Stimulated activated CD4-positive, alpha-beta T cell treated with anti-CD3 and anti-CD28 coated beads, Interleukin-4, amount 100 ng/mL, for 48 hours (primary cell): ENCODE results near the gene NSG2.

Source experiments
- DNase-seq, 2 donors: peaks; one replicate each; pipeline ENCODE4 v3.0.0-alpha.2; 2020; ENCODE audit warnings: low read depth in 2 of 2

Gene NSG2

DNA sequence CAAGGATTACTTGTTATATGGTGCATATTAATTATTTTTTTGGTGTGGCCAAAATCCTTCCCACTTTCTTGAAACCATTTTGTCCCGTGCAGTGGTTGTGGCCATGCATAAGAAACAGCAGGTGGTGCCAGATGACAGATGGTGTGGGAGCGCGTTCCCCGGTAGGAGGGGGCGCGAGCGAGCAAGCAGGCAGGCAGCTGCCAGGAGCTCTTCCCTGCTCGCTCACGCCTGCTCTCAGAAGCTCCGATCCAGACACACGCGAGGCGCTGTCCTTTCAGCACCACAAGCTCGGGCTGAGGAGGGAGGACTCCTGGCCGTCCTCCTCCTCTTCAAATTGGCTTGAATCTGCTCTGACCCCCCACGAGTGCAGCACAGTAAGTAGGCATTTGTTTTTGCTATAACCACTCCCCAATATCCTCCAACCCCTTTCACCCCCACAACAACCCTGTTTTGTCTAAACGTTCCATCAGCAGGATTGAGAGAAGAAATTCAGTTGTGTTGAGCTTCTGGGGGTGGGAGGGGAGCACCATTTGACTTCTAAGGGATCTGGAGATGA is at the start of gene NSG2:
NSG2 (plus strand) TSS at position 237 of the 556 bp plus-strand sequence. CDS start 1,050 bp downstream, outside the sequence.
- DNase-seq, result peak; percentile 11 to 15

DNA sequence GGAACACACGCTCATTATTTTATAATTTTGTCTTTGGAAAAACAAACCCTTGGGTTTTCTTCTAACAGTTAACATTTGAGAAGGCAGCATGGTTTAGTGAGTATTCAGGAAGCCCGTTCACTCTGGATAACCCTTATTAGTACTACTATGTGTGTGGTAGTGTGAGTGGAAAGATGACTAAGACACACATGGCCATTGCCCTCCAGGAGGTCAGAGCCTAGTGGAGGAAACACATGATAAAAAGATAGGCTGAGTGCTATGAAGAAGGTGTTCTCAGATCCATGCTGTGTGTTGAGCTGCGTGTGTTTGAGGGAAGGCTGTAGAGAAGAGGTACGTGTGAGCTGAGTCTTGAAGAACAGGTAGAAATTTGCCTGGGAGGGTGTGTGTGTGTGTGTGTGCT is 48.2 kb upstream of the NSG2 start:
- DNase-seq, result no peak

DNA sequence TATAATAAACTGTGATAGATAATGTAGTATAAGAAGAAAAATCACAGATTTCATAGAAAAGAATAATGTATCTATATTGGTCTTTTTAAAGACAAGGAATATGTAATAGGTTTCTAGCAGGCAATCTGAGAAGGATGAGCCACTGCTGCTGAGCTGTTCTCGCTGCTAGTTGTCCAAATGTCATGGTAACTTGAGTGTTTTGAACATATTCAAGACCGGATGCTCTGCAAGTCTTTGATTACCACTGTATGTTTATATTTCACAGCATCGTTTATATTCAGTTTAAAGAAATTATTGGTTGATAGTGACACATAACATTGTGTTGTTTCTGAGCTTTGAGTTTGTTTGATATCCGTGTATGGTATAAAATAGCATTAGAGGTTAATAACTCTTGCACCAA is 47.0 kb upstream of the NSG2 start:
- DNase-seq, result no peak

DNA sequence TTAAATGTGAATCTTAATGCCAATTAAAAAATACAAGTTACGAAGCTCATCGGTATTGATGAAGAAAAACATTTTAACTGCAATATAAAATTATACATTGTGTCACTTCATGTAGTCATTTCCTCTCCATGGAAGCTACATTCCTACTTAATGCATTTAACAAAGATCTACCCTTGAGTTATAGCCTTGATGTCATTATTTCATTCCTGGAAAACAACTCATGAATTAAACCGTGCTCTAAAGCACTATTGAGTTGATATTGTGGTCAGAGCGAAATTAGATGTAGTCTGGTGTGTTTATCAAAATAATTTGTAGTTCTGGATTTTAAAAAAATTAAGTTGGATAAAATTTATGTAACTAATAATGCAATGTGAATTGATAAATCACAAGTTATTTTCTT is 45.4 kb upstream of the NSG2 start:
- no peak for DNase-seq

DNA sequence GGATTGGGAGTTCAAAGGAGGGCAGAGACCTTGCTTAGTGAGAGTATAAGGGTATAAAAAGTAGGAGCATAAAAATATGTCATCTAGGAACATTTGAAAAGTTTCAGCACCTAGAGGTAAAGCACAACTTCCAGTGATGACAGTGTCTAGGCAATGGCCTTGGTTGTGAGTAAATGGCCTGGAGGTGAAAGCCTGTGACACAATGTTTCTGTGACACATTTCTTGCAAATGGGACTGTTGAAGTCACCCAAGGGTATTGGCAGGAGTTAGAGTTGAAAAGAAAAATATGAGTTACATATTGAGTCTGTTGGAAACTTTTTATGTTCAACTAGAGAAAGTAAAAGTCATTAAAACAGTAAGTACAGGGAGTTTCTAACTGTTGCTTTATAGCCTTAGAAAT is 41.7 kb upstream of the NSG2 start:
- no peak for DNase-seq

DNA sequence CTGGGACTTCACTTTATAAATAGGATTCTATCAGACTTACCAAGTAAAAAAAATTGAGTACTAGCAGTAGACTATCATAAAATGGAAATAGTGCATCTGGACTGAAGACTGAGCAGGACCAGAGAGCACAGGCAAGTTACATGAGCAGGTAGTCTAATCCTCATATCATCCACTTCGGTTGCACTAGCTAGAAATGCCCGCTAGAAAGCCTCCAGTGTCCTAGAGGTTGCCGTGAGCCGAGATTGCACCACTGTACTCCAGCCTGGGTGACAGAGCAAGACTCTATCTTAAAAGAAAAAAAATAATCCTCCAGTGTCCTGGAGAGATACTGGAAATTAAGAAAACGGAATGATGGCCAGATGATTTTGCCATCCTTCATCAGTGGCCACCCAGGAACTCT is 36.6 kb upstream of the NSG2 start:
- DNase-seq, result no peak

DNA sequence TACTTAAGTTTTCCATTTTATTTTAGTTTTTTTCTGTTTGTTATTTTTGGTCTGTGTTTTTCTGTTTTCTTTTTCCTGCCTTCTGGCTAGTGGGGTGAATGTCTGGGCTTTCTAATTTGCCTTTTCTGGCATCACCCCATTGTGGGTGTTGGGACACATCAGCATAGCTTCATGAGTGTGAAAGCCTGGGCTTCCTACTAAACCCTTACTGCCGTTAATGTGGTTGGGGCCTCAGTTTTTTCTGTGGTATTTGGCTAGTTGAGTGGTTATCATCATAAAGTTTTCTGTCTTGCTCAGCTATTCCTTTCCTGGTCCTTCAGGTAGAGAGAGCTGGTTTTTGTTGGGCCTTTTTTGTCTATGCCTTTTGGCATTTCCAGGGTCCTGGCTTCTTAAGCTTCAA is 35.1 kb upstream of the NSG2 start:
- no peak for DNase-seq

DNA sequence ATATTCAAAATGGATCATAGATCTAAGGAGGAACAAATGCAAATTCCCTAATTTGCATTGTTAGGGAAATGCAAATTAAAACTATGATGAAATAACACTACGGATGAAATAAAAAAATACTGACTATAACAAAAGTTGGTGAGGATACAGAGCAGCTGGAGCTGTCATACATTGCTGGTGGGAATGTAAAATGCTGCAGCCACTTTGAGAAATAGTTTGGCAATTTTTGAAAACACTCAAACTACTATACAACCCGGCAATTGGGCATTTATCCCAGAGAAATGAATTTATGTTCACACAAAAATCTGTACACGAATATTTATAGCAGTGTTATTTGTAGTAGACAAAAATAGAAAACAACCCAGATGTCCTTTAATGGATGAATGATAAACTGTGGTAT is 34.1 kb upstream of the NSG2 start:
- DNase-seq, result no peak

DNA sequence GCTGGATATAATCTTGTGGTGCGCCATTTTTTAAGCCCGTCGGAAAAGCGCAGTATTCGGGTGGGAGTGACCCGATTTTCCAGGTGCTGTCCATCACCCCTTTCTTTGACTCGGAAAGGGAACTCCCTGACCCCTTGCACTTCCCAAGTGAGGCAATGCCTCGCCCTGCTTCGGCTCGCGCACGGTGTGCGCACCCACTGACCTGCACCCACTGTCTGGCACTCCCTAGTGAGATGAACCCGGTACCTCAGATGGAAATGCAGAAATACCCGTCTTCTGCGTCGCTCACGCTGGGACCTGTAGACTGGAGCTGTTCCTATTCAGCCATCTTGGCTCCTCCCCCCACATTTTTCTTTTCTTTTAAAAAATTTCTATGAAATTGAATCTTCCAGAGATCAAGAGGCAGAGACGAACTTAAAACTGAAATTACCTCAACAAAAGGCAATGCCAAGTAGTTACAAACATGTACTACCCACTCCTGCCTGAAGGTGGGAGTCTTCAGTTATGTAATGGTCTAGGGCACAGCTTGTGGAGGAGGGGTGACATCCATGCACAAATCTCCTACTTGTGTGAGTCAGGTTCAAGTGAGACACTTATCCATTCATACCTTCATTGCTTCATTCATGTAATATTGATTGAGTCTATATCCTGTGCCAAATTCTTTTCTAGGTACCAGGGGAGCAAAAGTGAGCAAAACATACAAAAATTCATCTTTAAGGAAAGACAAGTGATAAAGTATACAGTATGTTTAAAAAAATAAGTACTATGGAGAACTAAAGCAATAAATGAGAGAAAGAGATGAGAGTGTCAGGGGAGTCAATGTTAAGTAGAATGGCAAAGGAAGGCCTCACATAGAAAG is 25.2 kb upstream of the NSG2 start:
- DNase-seq, result peak in 1 of 2 donors; percentile 11

DNA sequence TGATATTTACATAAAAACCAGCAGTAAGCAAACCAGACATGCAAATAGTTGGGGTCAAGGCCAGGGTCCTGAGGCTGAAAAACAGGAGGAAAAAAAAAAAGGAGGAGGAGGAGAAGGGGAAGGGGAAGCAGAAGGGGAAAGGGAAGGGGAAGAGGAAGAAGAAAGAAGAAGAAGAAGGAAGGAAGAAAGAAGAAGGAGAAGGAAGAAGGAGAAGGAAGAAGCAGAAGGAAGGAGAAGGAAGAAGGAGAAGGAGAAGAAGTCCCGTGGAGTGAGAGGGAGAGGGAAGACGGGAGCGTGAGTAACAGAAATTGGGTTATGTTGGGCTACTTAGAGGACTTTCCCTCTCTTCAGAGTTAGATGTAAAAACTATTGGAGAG is 24.6 kb upstream of the NSG2 start:
- DNase-seq, result no peak

DNA sequence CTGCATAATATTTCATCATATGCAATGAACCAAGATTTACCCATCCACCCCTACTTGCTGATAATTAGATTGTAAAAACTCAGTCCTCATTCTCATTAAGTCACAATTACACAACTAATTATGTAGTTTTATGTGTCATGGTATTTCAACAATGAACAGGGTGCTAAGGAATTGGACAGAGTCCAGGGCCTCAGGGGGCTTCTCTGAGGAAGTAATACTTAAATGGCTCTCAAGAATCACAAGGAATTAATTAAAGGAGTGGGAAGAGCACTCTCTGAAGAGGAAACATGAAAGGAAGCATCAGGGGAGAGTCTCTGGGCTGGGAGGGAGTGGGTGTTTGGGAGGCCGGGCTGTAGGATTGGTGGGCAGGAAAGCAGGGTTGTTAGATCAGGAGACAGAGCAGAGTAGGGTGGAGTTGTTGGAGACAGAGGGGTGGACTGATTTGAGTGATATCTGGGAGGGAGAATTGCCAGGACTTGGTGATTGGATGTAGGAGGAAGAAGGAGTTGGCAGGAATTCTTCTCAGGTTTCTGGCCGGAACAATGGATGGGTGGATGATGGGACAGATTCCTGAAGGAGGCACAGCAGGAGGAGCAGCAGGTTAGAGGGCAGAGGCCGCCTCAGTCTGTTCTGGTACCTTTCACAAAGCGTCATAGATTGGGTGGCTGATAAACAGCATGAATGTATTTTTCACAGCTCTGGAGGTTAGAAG is 23.0 kb upstream of the NSG2 start:
- no peak for DNase-seq

DNA sequence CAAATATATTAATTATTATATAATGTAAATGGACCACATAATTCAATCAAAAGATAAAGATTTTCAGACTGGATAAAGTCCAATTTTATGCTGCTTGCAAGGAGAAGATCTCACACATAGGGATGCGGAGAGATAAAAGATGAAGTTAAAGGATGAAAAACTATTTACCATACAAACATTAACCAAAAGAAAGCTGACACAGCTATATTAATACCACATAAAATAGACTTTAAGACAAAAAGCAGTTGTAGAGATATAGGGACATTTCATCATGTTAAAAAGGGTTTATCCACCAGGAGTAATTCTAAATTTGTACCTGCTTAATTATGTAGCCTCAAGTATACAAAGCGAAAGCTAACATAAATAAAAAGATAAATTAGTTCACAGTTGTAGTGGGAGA is 15.2 kb upstream of the NSG2 start:
- DNase-seq, result no peak

DNA sequence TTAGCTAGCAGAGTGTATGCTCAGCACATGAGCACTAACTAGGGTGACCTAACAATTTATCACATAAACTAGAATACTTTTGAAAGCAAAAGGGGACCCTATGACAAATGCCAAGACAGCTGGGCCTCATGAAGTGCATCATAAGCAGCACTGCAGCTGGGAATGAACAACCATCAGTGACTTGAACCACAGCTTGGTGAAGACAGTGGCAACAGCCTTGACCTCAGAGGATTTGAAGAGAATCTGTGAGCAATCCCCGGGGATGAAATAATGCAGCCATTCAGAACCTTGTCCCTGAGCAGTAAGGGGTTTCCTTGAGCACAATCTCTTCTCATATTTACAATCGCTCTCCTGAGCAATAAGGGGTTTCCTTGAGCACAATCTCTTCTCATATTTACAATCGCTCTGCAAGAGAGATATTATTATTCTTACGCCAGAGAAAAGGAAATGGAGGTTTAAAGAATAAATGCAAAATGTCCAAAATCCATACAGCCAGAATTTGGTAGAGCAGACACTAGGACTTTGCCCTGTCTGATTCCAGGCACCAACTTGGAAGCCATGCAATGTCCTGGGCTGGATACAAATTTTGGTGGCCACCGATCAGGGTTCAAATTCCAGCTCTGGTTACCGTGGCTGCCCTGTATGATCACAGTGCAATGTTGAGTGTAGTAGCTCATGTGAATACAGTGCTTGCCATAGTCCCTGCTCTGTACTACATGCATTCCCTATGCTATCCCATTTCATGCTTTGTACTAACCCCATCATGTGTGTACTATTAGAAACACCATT is 846 bp upstream of the NSG2 start:
- no peak for DNase-seq

DNA sequence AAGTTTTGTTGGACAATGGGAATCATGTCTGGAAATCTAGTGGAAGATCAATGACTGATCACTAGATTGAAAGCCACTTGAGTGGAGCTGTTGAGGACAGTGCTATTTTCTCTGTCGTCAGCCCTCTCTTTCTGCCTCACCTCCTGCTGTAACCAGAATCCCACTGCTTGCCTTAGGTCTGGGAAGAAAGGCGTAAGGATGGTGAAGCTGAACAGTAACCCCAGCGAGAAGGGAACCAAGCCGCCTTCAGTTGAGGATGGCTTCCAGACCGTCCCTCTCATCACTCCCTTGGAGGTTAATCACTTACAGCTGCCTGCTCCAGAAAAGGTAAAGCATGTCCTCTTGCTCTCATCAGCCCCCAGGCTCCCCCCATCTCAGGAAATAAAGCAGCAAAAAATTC is 1.1 kb downstream of the NSG2 start:
- DNase-seq, result no peak

DNA sequence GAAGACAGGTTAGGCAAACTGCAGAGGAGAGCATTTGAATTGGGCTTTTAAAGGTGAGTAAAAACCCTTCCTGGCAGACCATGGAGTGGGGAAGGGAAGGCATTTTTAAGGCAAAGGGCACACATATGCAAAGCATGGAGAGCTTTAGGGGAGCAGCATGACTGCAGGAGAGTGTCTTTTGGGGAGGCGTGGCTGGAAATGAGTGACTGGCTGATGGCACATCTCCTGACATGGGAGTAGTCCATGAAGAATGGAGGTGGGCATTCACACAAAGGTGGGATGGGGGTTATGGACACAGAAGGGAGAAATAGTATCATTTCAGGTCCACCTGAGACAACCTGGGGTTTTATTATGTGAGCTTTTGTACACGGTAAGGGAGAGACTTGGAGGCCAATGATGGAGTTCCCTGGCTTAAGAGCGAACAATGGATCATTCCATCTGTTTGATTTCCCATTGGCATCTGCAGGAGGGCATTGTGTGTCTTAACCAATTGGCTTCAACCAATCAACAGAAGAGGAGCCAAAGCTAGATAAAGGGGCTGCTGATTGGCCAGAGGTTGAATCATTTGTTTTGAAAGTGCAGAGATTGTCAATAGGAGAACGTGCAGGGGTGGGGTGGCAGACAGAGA is 2.1 kb downstream of the NSG2 start:
- no peak for DNase-seq

DNA sequence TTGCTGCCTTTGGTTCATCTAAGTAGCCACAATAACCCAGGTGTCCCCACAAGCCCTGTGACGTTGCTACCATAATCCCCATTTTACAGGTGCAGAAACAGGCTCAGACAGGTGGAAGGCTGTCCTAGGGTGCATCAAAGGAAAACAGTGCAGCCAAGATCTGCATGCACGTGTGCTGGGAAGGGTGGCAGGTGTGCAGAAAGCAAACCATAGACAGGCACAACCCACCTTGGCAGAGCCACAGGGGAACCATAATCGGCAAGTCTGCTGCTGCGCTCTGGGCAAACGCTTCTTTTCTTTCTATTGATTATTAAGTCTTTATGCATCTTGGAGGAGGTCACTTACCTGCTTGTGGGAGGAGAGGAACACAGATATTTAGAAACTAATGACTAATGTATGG is 7.1 kb downstream of the NSG2 start:
- DNase-seq, result no peak

DNA sequence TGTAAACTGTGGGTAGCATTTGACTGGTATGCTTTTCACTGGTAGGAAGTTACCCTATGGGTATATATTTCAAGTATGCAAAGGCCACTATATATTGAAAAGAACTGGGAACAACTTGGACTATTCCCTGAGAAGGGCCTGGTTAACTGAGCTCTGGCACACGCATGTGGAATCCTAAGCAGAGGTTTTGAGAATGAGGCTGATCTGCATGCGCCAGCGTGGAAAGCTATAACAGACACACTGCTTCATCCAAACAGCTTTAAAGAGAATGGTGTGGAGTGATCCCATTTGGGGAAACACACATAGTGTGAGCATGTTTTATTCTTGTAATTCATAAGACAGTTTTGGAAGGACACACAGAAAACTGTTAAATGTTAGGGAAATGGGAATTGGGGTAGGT is 8.4 kb downstream of the NSG2 start:
- DNase-seq, result no peak

DNA sequence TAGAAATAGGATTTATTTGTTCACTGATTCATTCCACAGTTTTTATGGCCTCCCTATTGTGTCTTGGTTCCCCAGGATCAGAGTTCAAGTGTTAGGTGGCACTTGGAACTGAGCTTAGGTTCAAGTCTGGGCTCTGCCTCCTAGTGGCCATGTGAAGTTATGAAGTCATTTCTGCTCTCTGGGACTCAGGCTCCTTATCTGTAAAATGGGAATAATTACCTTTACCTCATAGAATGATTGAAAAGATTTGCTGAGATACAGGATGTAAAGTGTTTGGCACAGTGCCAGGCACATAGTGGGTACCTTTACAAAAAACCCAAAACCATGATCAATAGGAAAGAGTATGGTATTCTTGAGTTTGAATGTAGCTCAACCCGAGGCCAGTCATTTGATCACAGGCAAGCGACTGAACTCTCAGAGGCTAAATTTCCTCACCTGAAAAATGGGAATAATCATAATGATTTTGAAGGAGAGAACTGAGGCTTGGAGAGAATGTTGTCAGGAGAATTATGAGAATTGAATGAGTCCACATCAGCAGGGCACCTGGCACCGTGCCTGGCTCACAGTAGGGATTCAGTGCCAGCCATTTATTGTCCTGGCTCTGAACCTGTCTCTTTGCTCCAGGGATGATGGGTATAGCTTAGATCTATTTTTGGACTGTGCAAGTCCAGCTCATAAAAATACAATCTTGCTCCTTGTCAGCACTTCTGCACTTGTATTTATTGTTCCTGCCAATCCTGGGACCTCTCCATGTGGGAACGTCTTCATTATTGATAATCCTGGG is 10.8 kb downstream of the NSG2 start:
- no peak for DNase-seq

DNA sequence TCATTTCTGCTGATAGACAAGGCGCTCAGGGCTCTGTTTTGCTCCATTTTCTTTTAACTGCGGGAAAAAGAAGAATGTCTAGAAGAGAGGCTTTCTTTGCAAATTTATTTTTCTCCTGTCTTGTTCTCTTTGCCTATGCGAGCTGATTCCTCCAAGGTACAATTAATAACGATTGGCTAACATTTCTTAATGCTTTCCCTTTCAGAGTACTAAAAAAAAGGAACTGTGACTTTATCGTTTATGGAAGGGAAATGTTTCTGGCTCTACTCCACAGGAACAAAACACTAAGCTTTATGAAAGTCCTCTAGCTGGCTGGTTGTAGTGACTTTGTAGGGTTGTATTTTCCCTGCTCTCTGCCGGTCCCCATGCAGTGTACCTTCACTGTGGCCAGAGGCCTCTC is 11.7 kb downstream of the NSG2 start:
- DNase-seq, result no peak

DNA sequence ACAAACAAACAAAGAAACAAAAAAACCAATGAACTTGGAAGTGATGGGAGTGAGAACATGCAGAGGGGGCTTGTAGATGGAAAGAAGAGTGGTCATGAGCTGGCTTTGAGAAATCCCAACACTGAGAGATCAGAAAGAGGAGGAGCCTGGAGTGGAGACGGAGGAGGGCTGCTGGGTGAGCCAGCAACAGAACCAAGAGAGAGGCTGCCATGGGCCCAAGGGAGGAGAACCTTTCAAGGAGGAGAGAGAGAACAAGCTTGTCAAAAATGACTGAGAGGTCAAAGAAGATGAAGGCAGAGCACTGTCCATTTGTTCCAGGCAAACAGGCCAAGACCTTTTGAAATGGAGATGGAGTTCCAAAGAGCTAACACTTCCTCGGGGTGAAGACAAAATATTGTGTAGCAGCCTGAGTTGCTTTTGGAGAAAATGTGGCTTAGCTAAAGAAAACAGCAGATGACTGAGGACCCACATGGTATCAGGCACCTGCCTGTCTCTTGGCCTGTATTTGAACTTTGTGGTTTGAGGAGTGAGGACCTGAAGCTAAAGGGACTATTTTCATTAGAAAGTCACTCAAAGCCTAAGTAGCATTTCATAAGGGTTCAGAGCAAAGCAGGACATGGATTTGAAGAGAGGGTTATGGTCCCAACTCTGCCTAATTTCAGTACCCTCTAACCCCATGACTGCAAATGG is 13.1 kb downstream of the NSG2 start:
- no peak for DNase-seq
